ENCODE measurements around the gene DEPP1. TPM values are rescaled to one million over a fixed set of nuclear protein-coding genes. Genes with fewer than 3 reads are reported as not detected.

DEPP1 gene
- total RNA-seq, 4 donors from 2014 or later: 8.2 to 266 (median 52.8) TPM

- DNase-seq: no peak
- Histone ChIP-seq H3K9me3 (no peaks in the 10 kb centered on the region), H3K27ac (peak overlapping the region in 1 of 2 donors; percentile 4), H3K36me3 (no peaks in the 10 kb centered on the region), H3K4me1 (no peaks in the 10 kb centered on the region), H3K27me3 (no peaks in the 10 kb centered on the region), H3K4me3 (no peak overlapping the region)
- TF ChIP-seq CTCF (IDR thresholded peaks at IDR 0.05) (no peak), POLR2A (IDR thresholded peaks at IDR 0.05) (no peak)
- intact Hi-C loops (cut with DNase I; ENCODE audit: low total_unique reads): no loop called here
These were observed 27.8 kb upstream of the DEPP1 start for GRCh38 chr10:45006276-45007030.

DNA sequence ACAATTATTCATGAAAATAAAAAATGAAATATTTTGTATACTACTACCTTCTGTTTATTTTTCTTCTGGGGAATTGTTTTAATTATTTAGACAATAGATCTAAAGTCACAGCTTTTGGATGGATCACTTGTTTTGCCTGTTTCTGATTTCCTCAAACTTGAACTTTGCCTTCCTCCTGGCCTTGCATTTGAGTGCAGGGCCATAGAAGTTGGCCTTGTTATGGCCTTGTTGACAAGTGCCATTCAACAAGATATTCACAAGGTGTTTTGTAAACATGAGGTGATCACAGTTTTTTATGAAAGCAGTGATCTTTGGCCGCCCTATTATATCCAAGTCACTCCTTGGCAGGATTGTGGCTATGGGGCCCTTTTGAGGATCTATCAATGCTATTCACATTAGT, 26.7 kb upstream of the DEPP1 start:
- H3K27ac ChIP-seq: no peak overlapping the region
- no peak for TF ChIP-seq POLR2A (IDR thresholded peaks at IDR 0.05)
- TF ChIP-seq CTCF (IDR thresholded peaks at IDR 0.05): no peak
- DNase-seq: no peak
- H3K27me3 ChIP-seq: no peaks in the 10 kb centered on the region
- intact Hi-C loops (cut with DNase I; ENCODE audit: low total_unique reads): no loop called here
- no peaks in the 10 kb centered on the region for H3K9me3 ChIP-seq
- H3K4me1 ChIP-seq: no peaks in the 10 kb centered on the region
- H3K4me3 ChIP-seq: no peak overlapping the region
- H3K36me3 ChIP-seq: no peaks in the 10 kb centered on the region

GRCh38 chr10:45004661-45005060, 26.1 kb upstream of the DEPP1 start:
- Histone ChIP-seq H3K36me3 (no peaks in the 10 kb centered on the region), H3K27ac (no peak overlapping the region), H3K4me3 (no peak overlapping the region), H3K9me3 (no peaks in the 10 kb centered on the region), H3K27me3 (no peaks in the 10 kb centered on the region), H3K4me1 (peaks cover 4% of the 10 kb centered on the region in 2 donors)
- TF ChIP-seq CTCF (IDR thresholded peaks at IDR 0.05) (no peak), POLR2A (IDR thresholded peaks at IDR 0.05) (no peak)
- DNase-seq: no peak
- intact Hi-C loops (cut with DNase I; ENCODE audit: low total_unique reads): no loop called here

- intact Hi-C loops (cut with DNase I; ENCODE audit: low total_unique reads): no loop called here
- TF ChIP-seq POLR2A (IDR thresholded peaks at IDR 0.05) (no peak), CTCF (IDR thresholded peaks at IDR 0.05) (no peak)
- H3K4me1 ChIP-seq: peaks cover 4 to 6% of the 10 kb centered on the region in 2 donors
These were observed 24.9 kb upstream of the DEPP1 start for GRCh38 chr10:45003432-45004000.

DNA sequence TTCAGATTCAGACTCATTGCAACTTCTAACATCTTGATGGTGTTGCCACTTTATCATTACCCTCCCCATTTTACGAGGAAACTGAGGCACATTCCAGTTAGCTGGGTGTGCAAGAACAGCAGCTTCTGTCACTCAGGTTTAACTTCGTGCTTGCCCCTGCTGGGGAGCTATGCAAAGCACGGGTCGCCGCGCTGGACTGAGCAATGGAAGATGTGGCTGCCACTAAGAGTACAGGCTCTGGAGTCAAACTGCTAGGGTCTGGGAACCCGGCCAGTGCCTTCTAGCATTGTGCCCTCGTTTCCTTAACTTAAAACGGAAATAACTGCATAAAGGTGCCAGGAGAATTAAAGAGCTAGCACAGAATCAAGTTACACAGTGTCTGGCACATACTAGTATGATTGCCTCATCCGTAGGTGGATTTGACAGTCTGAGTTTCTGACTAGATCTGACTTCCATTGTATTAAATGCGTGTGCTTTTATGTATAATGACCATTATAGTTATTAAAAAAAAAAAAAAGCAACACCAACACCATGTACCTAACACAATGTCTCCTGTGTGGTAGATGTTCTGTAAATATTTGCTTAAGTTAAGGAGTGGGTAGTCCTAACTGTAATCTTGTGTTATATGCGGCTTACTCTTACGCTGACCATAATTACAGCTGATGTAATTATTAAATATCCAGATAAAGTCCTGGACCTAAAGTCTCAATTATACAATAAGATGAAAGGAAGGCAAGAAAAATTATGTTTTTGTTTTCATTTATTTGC, 23.0 kb upstream of the DEPP1 start:
- Histone ChIP-seq H3K27me3 (no peaks in the 10 kb centered on the region), H3K9me3 (no peaks in the 10 kb centered on the region), H3K27ac (peak overlapping the region; percentile 92 to 94), H3K4me1 (peaks cover 4 to 16% of the 10 kb centered on the region in 2 donors), H3K4me3 (peak overlapping the region; percentile 54 to 56), H3K36me3 (no peaks in the 10 kb centered on the region)
- intact Hi-C loops (cut with DNase I; ENCODE audit: low total_unique reads): no loop called here
- peak; percentile 49 to 63 for DNase-seq
- peak; percentile 7 to 8 for TF ChIP-seq POLR2A (IDR thresholded peaks at IDR 0.05)
- peak in 2 of 4 experiments; percentile 9 to 31 for TF ChIP-seq CTCF (IDR thresholded peaks at IDR 0.05)

More at GRCh38 chr10:45003432-45004000, 24.9 kb upstream of the DEPP1 start:
- H3K27ac ChIP-seq: no peak overlapping the region
- no peaks in the 10 kb centered on the region for H3K36me3 ChIP-seq
- no peak for DNase-seq
- no peaks in the 10 kb centered on the region for H3K27me3 ChIP-seq
- no peak overlapping the region for H3K4me3 ChIP-seq
- no peaks in the 10 kb centered on the region for H3K9me3 ChIP-seq
